ENCODE data around the gene ABITRAM.
"Not testable (repeated sequence)": the region's sequence is repeated elsewhere in the genome, so short reads cannot be mapped to it uniquely, and the experiment has no call there.

Gene ABITRAM

GRCh38 chr9:108903420-108904103, 30.6 kb upstream of the ABITRAM start:
- H3K9ac ChIP-seq (ENCODE audit: low read length in 2 of 2), result no peak overlapping the region
- no peaks in the 10 kb centered on the region for H3K27me3 ChIP-seq (ENCODE audit: control insufficient read depth in 1 of 2, insufficient read depth in 2 of 2, low read length in 2 of 2)
- peaks cover 44 to 59% of the 10 kb centered on the region in 2 donors for H3K36me3 ChIP-seq (ENCODE audit: control insufficient read depth in 2 of 2, insufficient read depth in 2 of 2, low read length in 2 of 2)
- H3K9me3 ChIP-seq (ENCODE audit: control insufficient read depth in 2 of 2, low read length in 2 of 2), result no peaks in the 10 kb centered on the region
- no peaks in the 10 kb centered on the region for H3K4me1 ChIP-seq (ENCODE audit: control insufficient read depth, insufficient read depth, low read length)
- H3K27ac ChIP-seq (ENCODE audit: low read length), result no peak overlapping the region
- no peak overlapping the region for H3K4me3 ChIP-seq (ENCODE audit: low read length in 2 of 2)

DNA sequence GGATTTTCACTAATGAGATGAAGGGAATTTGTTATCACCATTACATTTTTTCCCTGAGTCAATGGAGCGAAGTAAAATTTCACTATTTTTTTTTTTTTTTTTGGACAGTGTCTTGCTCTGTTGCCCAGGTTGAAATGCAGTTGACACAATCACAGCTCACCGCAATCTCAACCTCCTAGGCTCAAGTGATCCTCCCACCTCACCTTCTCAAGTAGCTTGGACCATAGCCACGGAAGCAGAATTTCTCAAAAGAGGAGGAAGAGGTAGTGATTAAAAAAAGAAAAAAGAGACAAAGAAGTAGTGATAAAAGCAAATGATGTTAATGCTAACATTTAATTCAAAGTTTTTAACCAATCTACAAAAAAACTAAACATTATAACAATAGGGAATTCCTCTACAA, 30.0 kb upstream of the ABITRAM start:
- Histone ChIP-seq H3K4me1 (ENCODE audit: control insufficient read depth, insufficient read depth, low read length) (no peaks in the 10 kb centered on the region), H3K27me3 (ENCODE audit: control insufficient read depth in 1 of 2, insufficient read depth in 2 of 2, low read length in 2 of 2) (no peaks in the 10 kb centered on the region), H3K4me3 (ENCODE audit: low read length in 2 of 2) (no peak overlapping the region), H3K36me3 (ENCODE audit: control insufficient read depth in 2 of 2, insufficient read depth in 2 of 2, low read length in 2 of 2) (peaks cover 46 to 64% of the 10 kb centered on the region in 2 donors), H3K9ac (ENCODE audit: low read length in 2 of 2) (no peak overlapping the region), H3K27ac (ENCODE audit: low read length) (no peak overlapping the region), H3K9me3 (ENCODE audit: control insufficient read depth in 2 of 2, low read length in 2 of 2) (no peaks in the 10 kb centered on the region)

DNA sequence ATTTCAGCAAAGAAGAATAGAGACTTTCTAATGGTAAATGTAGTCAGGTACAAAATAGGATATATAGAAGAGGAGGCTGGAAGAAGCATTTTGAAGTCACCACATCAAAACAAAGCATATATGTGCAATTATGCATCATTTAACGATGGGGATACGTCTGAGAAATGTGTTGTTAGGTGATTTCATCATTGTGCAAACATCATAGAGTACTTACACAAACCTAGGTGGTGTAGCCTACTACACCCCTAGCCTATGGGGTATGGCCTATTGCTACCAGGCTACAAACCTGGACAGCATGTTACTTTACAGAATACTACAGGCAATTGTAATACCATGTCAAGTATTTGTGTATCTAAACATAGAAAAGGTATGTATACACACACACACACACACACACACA, 28.7 kb upstream of the ABITRAM start:
- Histone ChIP-seq H3K4me3 (ENCODE audit: low read length in 2 of 2) (no peak overlapping the region), H3K9ac (ENCODE audit: low read length in 2 of 2) (no peak overlapping the region), H3K4me1 (ENCODE audit: control insufficient read depth, insufficient read depth, low read length) (no peaks in the 10 kb centered on the region), H3K27ac (ENCODE audit: low read length) (no peak overlapping the region), H3K27me3 (ENCODE audit: control insufficient read depth in 1 of 2, insufficient read depth in 2 of 2, low read length in 2 of 2) (no peaks in the 10 kb centered on the region), H3K36me3 (ENCODE audit: control insufficient read depth in 2 of 2, insufficient read depth in 2 of 2, low read length in 2 of 2) (peaks cover 45 to 62% of the 10 kb centered on the region in 2 donors), H3K9me3 (ENCODE audit: control insufficient read depth in 2 of 2, low read length in 2 of 2) (no peaks in the 10 kb centered on the region)

- no peaks in the 10 kb centered on the region for H3K9me3 ChIP-seq (ENCODE audit: control insufficient read depth in 2 of 2, low read length in 2 of 2)
- H3K27me3 ChIP-seq (ENCODE audit: control insufficient read depth in 1 of 2, insufficient read depth in 2 of 2, low read length in 2 of 2), result no peaks in the 10 kb centered on the region
- H3K27ac ChIP-seq (ENCODE audit: low read length), result no peak overlapping the region
- H3K4me1 ChIP-seq (ENCODE audit: control insufficient read depth, insufficient read depth, low read length), result no peaks in the 10 kb centered on the region
- H3K36me3 ChIP-seq (ENCODE audit: control insufficient read depth in 2 of 2, insufficient read depth in 2 of 2, low read length in 2 of 2), result peaks cover 51 to 58% of the 10 kb centered on the region in 2 donors
- H3K9ac ChIP-seq (ENCODE audit: low read length in 2 of 2), result no peak overlapping the region
- H3K4me3 ChIP-seq (ENCODE audit: low read length in 2 of 2), result no peak overlapping the region
Observed at GRCh38 chr9:108910402-108910801, 23.8 kb upstream of the ABITRAM start.

DNA sequence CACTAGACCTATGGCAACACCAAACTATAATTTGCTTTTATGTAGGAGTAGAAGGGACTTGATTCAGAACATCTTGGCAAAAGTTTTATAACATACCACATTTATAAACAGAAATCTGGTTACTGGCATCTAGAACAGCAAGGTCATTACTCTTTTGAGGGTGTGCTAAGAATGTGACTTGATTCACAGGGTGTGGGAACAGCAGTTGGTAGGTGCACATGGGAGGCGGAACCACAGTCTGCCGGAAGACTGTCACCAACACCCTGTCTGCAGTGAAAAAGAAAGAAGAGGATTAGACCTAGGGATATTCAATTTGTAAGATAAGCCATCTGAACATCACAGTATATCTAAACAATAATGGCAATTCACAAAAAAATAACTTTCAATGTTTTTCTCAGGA, 23.3 kb upstream of the ABITRAM start:
- Histone ChIP-seq H3K36me3 (ENCODE audit: control insufficient read depth in 2 of 2, insufficient read depth in 2 of 2, low read length in 2 of 2) (peaks cover 50 to 55% of the 10 kb centered on the region in 2 donors), H3K4me1 (ENCODE audit: control insufficient read depth, insufficient read depth, low read length) (no peaks in the 10 kb centered on the region), H3K9me3 (ENCODE audit: control insufficient read depth in 2 of 2, low read length in 2 of 2) (no peaks in the 10 kb centered on the region), H3K4me3 (ENCODE audit: low read length in 2 of 2) (no peak overlapping the region), H3K9ac (ENCODE audit: low read length in 2 of 2) (no peak overlapping the region), H3K27me3 (ENCODE audit: control insufficient read depth in 1 of 2, insufficient read depth in 2 of 2, low read length in 2 of 2) (no peaks in the 10 kb centered on the region), H3K27ac (ENCODE audit: low read length) (no peak overlapping the region)

DNA sequence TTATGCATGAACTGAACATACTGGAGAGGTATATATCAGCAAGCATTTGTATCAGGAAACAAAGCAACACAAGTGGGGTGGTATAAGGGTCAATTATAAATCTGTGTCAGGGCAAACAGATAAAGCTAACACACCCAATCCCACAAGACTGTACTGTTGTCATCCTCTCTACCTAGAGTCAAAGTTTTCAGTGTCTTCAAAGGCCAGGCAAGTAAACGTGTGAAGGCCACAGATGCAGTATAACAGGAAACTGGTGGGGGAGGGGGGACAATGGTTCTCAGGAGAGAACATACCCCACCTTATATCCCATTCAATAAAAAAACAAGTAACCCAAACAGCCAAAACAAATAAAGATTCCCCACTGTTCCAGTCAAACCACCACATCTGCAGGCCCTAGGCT, 22.4 kb upstream of the ABITRAM start:
- Histone ChIP-seq H3K27ac (ENCODE audit: low read length) (no peak overlapping the region), H3K36me3 (ENCODE audit: control insufficient read depth in 2 of 2, insufficient read depth in 2 of 2, low read length in 2 of 2) (peaks cover 46% of the 10 kb centered on the region in 2 donors), H3K4me1 (ENCODE audit: control insufficient read depth, insufficient read depth, low read length) (no peaks in the 10 kb centered on the region), H3K9me3 (ENCODE audit: control insufficient read depth in 2 of 2, low read length in 2 of 2) (no peaks in the 10 kb centered on the region), H3K9ac (ENCODE audit: low read length in 2 of 2) (no peak overlapping the region), H3K27me3 (ENCODE audit: control insufficient read depth in 1 of 2, insufficient read depth in 2 of 2, low read length in 2 of 2) (no peaks in the 10 kb centered on the region), H3K4me3 (ENCODE audit: low read length in 2 of 2) (no peak overlapping the region)

DNA sequence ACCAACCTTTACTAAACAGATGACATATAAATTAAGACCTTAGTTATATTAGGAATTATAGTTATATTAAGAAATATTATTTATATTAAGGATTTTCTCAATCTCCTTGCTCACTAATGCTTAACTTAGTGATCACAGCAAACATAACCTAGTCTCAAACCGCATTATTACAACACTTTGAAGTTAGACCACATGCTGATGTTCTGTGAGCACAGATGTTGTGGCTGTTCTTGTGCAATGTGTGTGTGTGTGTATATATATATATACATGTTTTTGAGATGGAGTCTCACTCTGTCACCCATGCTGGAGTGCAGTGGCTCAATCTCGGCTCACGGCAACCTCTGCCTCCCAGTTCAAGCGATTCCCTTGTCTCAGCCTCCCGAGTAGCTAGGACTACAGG, 20.8 kb upstream of the ABITRAM start:
- Histone ChIP-seq H3K4me3 (ENCODE audit: low read length in 2 of 2) (no peak overlapping the region), H3K4me1 (ENCODE audit: control insufficient read depth, insufficient read depth, low read length) (no peaks in the 10 kb centered on the region), H3K36me3 (ENCODE audit: control insufficient read depth in 2 of 2, insufficient read depth in 2 of 2, low read length in 2 of 2) (peaks cover 42% of the 10 kb centered on the region in 2 donors), H3K9me3 (ENCODE audit: control insufficient read depth in 2 of 2, low read length in 2 of 2) (no peaks in the 10 kb centered on the region), H3K27me3 (ENCODE audit: control insufficient read depth in 1 of 2, insufficient read depth in 2 of 2, low read length in 2 of 2) (no peaks in the 10 kb centered on the region), H3K27ac (ENCODE audit: low read length) (no peak overlapping the region), H3K9ac (ENCODE audit: low read length in 2 of 2) (no peak overlapping the region)

- no peaks in the 10 kb centered on the region for H3K9me3 ChIP-seq (ENCODE audit: control insufficient read depth in 2 of 2, low read length in 2 of 2)
- H3K27ac ChIP-seq (ENCODE audit: low read length), result no peak overlapping the region
- H3K9ac ChIP-seq (ENCODE audit: low read length in 2 of 2), result no peak overlapping the region
- H3K27me3 ChIP-seq (ENCODE audit: control insufficient read depth in 1 of 2, insufficient read depth in 2 of 2, low read length in 2 of 2), result no peaks in the 10 kb centered on the region
- H3K4me3 ChIP-seq (ENCODE audit: low read length in 2 of 2), result no peak overlapping the region
- H3K36me3 ChIP-seq (ENCODE audit: control insufficient read depth in 2 of 2, insufficient read depth in 2 of 2, low read length in 2 of 2), result peaks cover 45 to 48% of the 10 kb centered on the region in 2 donors
- H3K4me1 ChIP-seq (ENCODE audit: control insufficient read depth, insufficient read depth, low read length), result no peaks in the 10 kb centered on the region
Observed at GRCh38 chr9:108919517-108919916, 14.7 kb upstream of the ABITRAM start.

- H3K9me3 ChIP-seq (ENCODE audit: control insufficient read depth in 2 of 2, low read length in 2 of 2); H3K4me1 ChIP-seq (ENCODE audit: control insufficient read depth, insufficient read depth, low read length); H3K4me3 ChIP-seq (ENCODE audit: low read length in 2 of 2); H3K27ac ChIP-seq (ENCODE audit: low read length); H3K9ac ChIP-seq (ENCODE audit: low read length in 2 of 2); H3K27me3 ChIP-seq (ENCODE audit: control insufficient read depth in 1 of 2, insufficient read depth in 2 of 2, low read length in 2 of 2): not testable (repeated sequence)
- peaks cover 49 to 54% of the 10 kb centered on the region in 2 donors for H3K36me3 ChIP-seq (ENCODE audit: control insufficient read depth in 2 of 2, insufficient read depth in 2 of 2, low read length in 2 of 2)
Observed at GRCh38 chr9:108920401-108920800, 13.8 kb upstream of the ABITRAM start.

GRCh38 chr9:108921200-108921599, 13.0 kb upstream of the ABITRAM start:
- Histone ChIP-seq H3K9ac (ENCODE audit: low read length in 2 of 2) (no peak overlapping the region), H3K4me3 (ENCODE audit: low read length in 2 of 2) (no peak overlapping the region), H3K4me1 (ENCODE audit: control insufficient read depth, insufficient read depth, low read length) (no peaks in the 10 kb centered on the region), H3K9me3 (ENCODE audit: control insufficient read depth in 2 of 2, low read length in 2 of 2) (no peaks in the 10 kb centered on the region), H3K36me3 (ENCODE audit: control insufficient read depth in 2 of 2, insufficient read depth in 2 of 2, low read length in 2 of 2) (peaks cover 56% of the 10 kb centered on the region in 2 donors), H3K27me3 (ENCODE audit: control insufficient read depth in 1 of 2, insufficient read depth in 2 of 2, low read length in 2 of 2) (no peaks in the 10 kb centered on the region), H3K27ac (ENCODE audit: low read length) (no peak overlapping the region)

- Histone ChIP-seq H3K9me3 (ENCODE audit: control insufficient read depth in 2 of 2, low read length in 2 of 2) (no peaks in the 10 kb centered on the region), H3K9ac (ENCODE audit: low read length in 2 of 2) (no peak overlapping the region), H3K4me1 (ENCODE audit: control insufficient read depth, insufficient read depth, low read length) (no peaks in the 10 kb centered on the region), H3K4me3 (ENCODE audit: low read length in 2 of 2) (no peak overlapping the region), H3K27ac (ENCODE audit: low read length) (no peak overlapping the region), H3K27me3 (ENCODE audit: control insufficient read depth in 1 of 2, insufficient read depth in 2 of 2, low read length in 2 of 2) (no peaks in the 10 kb centered on the region), H3K36me3 (ENCODE audit: control insufficient read depth in 2 of 2, insufficient read depth in 2 of 2, low read length in 2 of 2) (peaks cover 45 to 68% of the 10 kb centered on the region in 2 donors)
Observed at GRCh38 chr9:108924466-108924865, 9.7 kb upstream of the ABITRAM start.
